Measurements from ENCODE around the gene FAM240B. TPM values are rescaled to one million over a fixed set of nuclear protein-coding genes. Genes with fewer than 3 reads are reported as not detected.

The FAM240B gene
- total and polyA plus RNA-seq, 2 of the 8 experiments (the other 6 are each of a cell fraction or from before 2014, with no cell fraction given) = not detected

- no peak for TF ChIP-seq CHD7 (IDR thresholded peaks at IDR 0.05; ENCODE audit: insufficient replicate concordance, low read length)
- TF ChIP-seq SP1 (IDR thresholded peaks at IDR 0.05; ENCODE audit: low read depth, low read length) = no peak
- no peak for TF ChIP-seq CHD1 (IDR thresholded peaks at IDR 0.05; ENCODE audit: low read depth, low read length)
Measured at GRCh38 chr9:38675211-38675610, 44.7 kb downstream of the FAM240B start (continued).

All from H1 (cell line).